HFFc6 (cell line): ENCODE data around the gene FBXO48. TPM values are rescaled to one million over a fixed set of nuclear protein-coding genes. Genes with fewer than 3 reads are reported as not detected.

Source experiments
- DNase-seq: peaks from one replicate; pipeline ENCODE4 v3.0.0-alpha.2; 2018
- H3K27ac Mint-ChIP-seq: 2 replicates; pipeline ENCODE4 v1.8.0; 2020; ENCODE audit warnings: mild to moderate bottlenecking, mixed read lengths
- H3K27me3 Mint-ChIP-seq: 2 replicates; pipeline ENCODE4 v1.8.0; 2021; ENCODE audit warnings: mild to moderate bottlenecking, moderate library complexity, mixed read lengths; ENCODE audit not compliant: insufficient read depth
- H3K36me3 Mint-ChIP-seq: 2 replicates; pipeline ENCODE4 v1.8.0; 2021; ENCODE audit warnings: low read depth, mixed read lengths
- H3K4me1 Mint-ChIP-seq: 2 replicates; pipeline ENCODE4 v1.8.0; 2020; ENCODE audit warnings: low read depth, mixed read lengths
- H3K4me3 Mint-ChIP-seq: 2 replicates; pipeline ENCODE4 v1.8.0; 2020; ENCODE audit warnings: mild to moderate bottlenecking, moderate library complexity, mixed read lengths
- H3K9me3 Mint-ChIP-seq: 2 replicates; pipeline ENCODE4 v1.8.0; 2020; ENCODE audit warnings: mild to moderate bottlenecking, mixed read lengths
- total RNA-seq, 6 experiments: library from RNA; stranded (reverse); fragmentation: NEBNext Ultra II Directional; extraction: Animal tissue kit (Norgen Biotek cat#: 25700); gene quantifications; 2 replicates in 1 of 6; 3 replicates in 5 of 6; pipeline ENCODE4 v1.2.3, GENCODE V29; 2021
- TF ChIP-seq, protein P1 (sequence below): fragments of 200-600 bp; sonication (generic); IDR thresholded peaks from 2 replicates; pipeline ENCODE4 v1.5.0; 2021; ENCODE audit warnings: antibody characterized with exemption, mild to moderate bottlenecking

FBXO48 gene
- total RNA-seq, 6 experiments from 2014 or later, result 0.40 to 0.85 (median 0.72) TPM

DNA sequence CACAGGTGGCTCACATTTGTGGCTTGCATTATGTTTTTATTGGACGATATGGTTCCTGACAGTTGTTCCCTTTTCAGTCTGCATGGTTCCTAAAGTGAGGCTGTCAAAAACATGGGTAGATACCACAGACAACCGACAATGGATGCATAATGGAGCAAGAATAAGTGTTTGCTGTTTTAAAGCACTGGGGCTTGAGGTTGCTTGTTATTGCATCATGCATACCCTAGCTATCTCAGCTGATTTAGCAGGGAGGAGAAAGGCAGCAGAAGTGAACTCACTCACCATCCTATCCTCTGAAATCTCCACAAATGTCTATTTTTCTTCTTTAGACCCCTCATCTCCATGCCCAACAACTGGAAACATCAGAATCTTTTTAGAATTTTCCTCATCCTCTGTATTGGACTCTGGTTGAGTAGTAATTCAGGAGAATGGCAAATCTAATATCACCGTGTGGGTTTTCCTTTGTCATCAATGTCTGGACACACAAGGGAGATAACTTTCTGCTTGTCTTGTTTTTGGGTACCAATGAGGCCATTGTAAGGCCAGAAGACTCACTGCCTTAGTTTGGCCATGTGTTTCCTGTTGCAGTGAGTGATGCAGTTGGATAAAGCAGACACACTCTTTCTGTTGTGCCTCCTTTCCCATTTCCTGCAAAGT, 46.7 kb downstream of the FBXO48 start:
- no peaks in the 10 kb centered on the region for H3K4me1 Mint-ChIP-seq
- peaks cover 33% of the 10 kb centered on the region for H3K27me3 Mint-ChIP-seq
- TF ChIP-seq, protein P1, sequence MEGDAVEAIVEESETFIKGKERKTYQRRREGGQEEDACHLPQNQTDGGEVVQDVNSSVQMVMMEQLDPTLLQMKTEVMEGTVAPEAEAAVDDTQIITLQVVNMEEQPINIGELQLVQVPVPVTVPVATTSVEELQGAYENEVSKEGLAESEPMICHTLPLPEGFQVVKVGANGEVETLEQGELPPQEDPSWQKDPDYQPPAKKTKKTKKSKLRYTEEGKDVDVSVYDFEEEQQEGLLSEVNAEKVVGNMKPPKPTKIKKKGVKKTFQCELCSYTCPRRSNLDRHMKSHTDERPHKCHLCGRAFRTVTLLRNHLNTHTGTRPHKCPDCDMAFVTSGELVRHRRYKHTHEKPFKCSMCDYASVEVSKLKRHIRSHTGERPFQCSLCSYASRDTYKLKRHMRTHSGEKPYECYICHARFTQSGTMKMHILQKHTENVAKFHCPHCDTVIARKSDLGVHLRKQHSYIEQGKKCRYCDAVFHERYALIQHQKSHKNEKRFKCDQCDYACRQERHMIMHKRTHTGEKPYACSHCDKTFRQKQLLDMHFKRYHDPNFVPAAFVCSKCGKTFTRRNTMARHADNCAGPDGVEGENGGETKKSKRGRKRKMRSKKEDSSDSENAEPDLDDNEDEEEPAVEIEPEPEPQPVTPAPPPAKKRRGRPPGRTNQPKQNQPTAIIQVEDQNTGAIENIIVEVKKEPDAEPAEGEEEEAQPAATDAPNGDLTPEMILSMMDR, result no peak
- H3K27ac Mint-ChIP-seq, result no peak overlapping the region
- H3K9me3 Mint-ChIP-seq, result no peaks in the 10 kb centered on the region
- DNase-seq, result no peak
- H3K4me3 Mint-ChIP-seq, result no peak overlapping the region
- H3K36me3 Mint-ChIP-seq, result no peaks in the 10 kb centered on the region

DNA sequence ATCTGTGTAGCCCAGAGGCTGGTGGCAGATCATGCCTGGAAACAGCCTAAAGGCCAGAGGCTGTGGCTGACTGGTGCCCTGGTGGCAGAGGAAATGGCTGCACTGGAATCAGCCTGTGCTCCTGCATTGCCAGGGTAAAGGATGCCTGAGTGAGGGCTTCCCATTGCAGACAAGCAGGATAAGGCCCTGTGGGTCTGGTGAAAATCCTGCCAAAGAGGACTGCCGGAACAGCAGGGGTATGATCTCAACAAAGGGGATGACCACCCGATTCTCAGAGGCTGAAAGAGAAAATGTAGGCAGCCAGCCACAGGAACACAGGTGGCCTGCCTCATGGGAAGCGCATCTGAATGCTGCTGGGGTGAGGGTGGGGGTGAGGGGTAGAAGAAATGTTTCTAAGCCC, 48.2 kb downstream of the FBXO48 start:
- Mint-ChIP-seq H3K4me3 (no peak overlapping the region), H3K36me3 (no peaks in the 10 kb centered on the region), H3K27me3 (peaks cover 33% of the 10 kb centered on the region), H3K4me1 (no peaks in the 10 kb centered on the region), H3K27ac (no peak overlapping the region), H3K9me3 (no peaks in the 10 kb centered on the region)
- TF ChIP-seq, protein P1, result no peak
- no peak for DNase-seq

DNA sequence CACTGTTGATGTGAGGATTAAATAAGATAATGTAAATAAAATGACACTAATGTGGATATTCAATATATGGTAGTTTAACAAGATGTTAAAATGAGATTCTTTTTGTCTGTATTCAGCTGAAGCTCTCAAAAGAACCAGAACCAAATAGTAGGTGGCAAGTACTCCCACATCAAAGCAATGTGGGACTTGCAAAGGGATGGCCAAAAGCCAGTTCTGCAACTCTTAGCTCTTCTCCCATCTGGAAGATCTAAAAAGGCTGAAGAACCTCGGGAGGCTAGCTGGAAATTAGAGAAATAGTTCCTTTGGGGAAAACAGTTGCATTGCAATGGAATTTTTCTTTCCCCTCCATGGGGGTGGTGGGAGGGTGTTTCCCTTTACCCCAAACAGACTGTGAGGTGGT, 48.7 kb downstream of the FBXO48 start:
- Mint-ChIP-seq H3K9me3 (no peaks in the 10 kb centered on the region), H3K36me3 (no peaks in the 10 kb centered on the region), H3K27me3 (peaks cover 33% of the 10 kb centered on the region), H3K27ac (no peak overlapping the region), H3K4me3 (no peak overlapping the region), H3K4me1 (no peaks in the 10 kb centered on the region)
- TF ChIP-seq, protein P1, result no peak
- DNase-seq, result no peak

DNA sequence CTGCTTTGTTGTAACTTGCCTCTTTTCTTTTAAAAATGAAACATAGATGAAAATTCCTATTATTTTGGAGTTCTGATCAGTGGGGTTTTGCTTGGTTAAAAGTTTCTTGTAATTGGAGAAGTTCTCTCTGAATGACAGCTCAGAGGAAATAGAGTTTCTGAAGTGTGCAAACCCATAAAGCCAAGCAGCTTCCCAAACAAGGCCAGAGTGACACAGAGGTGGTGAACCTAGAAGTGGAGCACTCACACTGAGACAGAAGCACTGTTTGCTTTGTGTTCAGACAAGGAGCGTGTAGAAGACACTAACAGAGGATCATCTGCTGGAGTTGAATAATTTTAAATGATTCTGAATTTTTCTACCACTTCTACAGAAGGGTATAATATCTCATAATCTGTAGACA, 49.2 kb downstream of the FBXO48 start:
- TF ChIP-seq, protein P1, result no peak
- DNase-seq, result no peak
- Mint-ChIP-seq H3K9me3 (no peaks in the 10 kb centered on the region), H3K27ac (no peak overlapping the region), H3K4me1 (no peaks in the 10 kb centered on the region), H3K36me3 (no peaks in the 10 kb centered on the region), H3K4me3 (no peak overlapping the region), H3K27me3 (peaks cover 33% of the 10 kb centered on the region)

DNA sequence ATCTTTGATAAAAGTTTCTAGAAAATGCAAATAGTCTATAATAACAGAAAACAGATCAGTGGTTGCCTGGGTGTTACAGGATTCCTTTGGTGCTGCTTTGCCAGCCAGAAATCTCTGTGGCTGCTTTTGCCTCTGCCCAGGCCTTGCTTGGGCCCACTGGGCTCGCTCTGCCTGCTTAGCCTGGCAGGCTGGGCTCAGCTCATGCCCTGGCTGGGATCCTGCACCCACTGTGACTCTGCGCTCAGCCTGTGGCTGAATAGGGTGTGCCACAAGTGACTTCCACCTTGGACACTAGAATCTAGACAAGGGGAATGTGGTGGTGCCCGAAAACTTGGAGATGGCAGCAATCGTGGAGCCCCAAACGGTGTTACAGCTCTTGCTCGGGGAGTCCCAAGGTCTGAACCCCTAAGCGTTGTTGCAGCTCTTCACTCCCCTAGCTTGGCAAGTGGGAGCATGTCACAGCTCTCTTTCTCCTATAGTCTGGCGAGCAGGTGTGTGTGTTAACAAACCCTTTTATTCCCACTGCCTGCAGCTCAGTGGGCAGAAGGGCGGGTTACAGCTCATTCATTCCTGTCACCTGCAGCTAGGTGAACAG, 50.9 kb downstream of the FBXO48 start:
- peaks cover 33% of the 10 kb centered on the region for H3K27me3 Mint-ChIP-seq
- no peak overlapping the region for H3K4me3 Mint-ChIP-seq
- H3K36me3 Mint-ChIP-seq, result no peaks in the 10 kb centered on the region
- no peaks in the 10 kb centered on the region for H3K4me1 Mint-ChIP-seq
- H3K9me3 Mint-ChIP-seq, result no peaks in the 10 kb centered on the region
- no peak for DNase-seq
- TF ChIP-seq, protein P1, result no peak
- no peak overlapping the region for H3K27ac Mint-ChIP-seq
